B cell (primary cell): Measurements from ENCODE around the gene LRP1-AS. TPM values are rescaled to one million over a fixed set of nuclear protein-coding genes. Genes with fewer than 3 reads are reported as not detected.
A peak's percentile ranks its signal among the peaks of the same experiment; 100 is the strongest.

Experiments
- ATAC-seq: fragments of 200-7000 bp; cut with Tn5 transposase; one replicate; pipeline ENCODE4 v1.10.0; 2021; ENCODE audit warnings: low read depth, mild to moderate bottlenecking, moderate number of reproducible peaks, moderate library complexity
- CTCF ChIA-PET: fragments of 350-600 bp; sonication (Branson Sonifier 250); formaldehyde crosslinking; loops from one replicate; lab custom pipeline; 2021; ENCODE audit warnings: antibody characterized with exemption, inconsistent platforms; lab: Charles Lee
- POLR2A ChIA-PET: fragments of 350-600 bp; sonication (Branson Sonifier 250); formaldehyde crosslinking; loops from one replicate; lab custom pipeline; 2021; ENCODE audit warnings: antibody characterized with exemption; lab: Charles Lee
- DNase-seq: peaks from one replicate; pipeline ENCODE4 v3.0.0; 2013
- H2AFZ ChIP-seq: 2 replicates; pipeline ENCODE4 v1.6.1; 2012; ENCODE audit warnings: mild to moderate bottlenecking, low read depth, low read length; ENCODE audit not compliant: insufficient read depth, poor library complexity, severe bottlenecking
- H3K27ac ChIP-seq, 2 donors: 1 replicate in 1 of 2; 2 replicates in 1 of 2; pipeline ENCODE4 v1.5.1; 2012 to 2013; ENCODE audit warnings: low read length in 2 of 2, mild to moderate bottlenecking in 2 of 2, moderate library complexity in 1 of 2
- H3K27me3 ChIP-seq, 4 experiments: fragments of 200-600 bp in 1 of 4; sonication (generic) in 1 of 4; replicated peaks in 1 of 4; 1 replicate in 2 of 4; 2 replicates in 2 of 4; pipeline versions ENCODE4 v1.6.1 to v1.7.0; 2013 to 2016; ENCODE audit warnings: low read length in 3 of 4, mild to moderate bottlenecking in 2 of 4, mixed read lengths in 1 of 4, moderate library complexity in 1 of 4; ENCODE audit not compliant: insufficient read depth in 4 of 4, control insufficient read depth in 3 of 4; ENCODE audit errors: control extremely low read depth in 1 of 4
- H3K36me3 ChIP-seq, 2 experiments: replicated peaks in 1 of 2; 1 replicate in 1 of 2; 2 replicates in 1 of 2; pipeline versions ENCODE4 v1.6.1 to v1.7.1; 2013; ENCODE audit warnings: low read length in 1 of 2; ENCODE audit not compliant: insufficient read depth in 2 of 2, control insufficient read depth in 1 of 2; ENCODE audit errors: control extremely low read depth in 1 of 2, extremely low read depth in 1 of 2
- H3K4me1 ChIP-seq, 2 donors: fragments of 200-600 bp in 1 of 2; sonication (generic) in 1 of 2; 1 replicate in 1 of 2; 2 replicates in 1 of 2; pipeline versions ENCODE4 v1.5.1 to v1.6.1; 2013 to 2017; ENCODE audit warnings: low read length in 2 of 2; ENCODE audit not compliant: control insufficient read depth in 2 of 2, insufficient read depth in 2 of 2
- H3K4me2 ChIP-seq: replicated peaks from 2 replicates; pipeline ENCODE3; 2012; ENCODE audit warnings: mild to moderate bottlenecking, low read depth, low read length; ENCODE audit not compliant: poor library complexity, severe bottlenecking
- H3K4me3 ChIP-seq, 5 experiments: fragments of 200-600 bp in 1 of 5; sonication (generic) in 1 of 5; 1 replicate in 3 of 5; 2 replicates in 2 of 5; pipeline versions ENCODE4 v1.5.1 to v1.7.0; 2011 to 2016; ENCODE audit warnings: low read length in 4 of 5, mild to moderate bottlenecking in 4 of 5, low read depth in 2 of 5, control low read depth in 1 of 5, moderate library complexity in 1 of 5; ENCODE audit not compliant: insufficient read depth in 1 of 5; ENCODE audit errors: control extremely low read depth in 1 of 5, extremely low read depth in 1 of 5
- H3K79me2 ChIP-seq: fragments of 200-600 bp; sonication (generic); one replicate; pipeline ENCODE4 v1.6.0; 2016; ENCODE audit warnings: low read length; ENCODE audit not compliant: control insufficient read depth, insufficient read depth
- H3K9ac ChIP-seq: fragments of 200-600 bp; sonication (generic); 2 replicates; pipeline ENCODE4 v1.6.1; 2017; ENCODE audit warnings: mild to moderate bottlenecking, low read length, moderate library complexity
- H3K9me3 ChIP-seq, 3 donors: one replicate each; pipeline versions ENCODE4 v1.6.1 to v1.7.1; 2013; ENCODE audit warnings: low read length in 2 of 3; ENCODE audit not compliant: control insufficient read depth in 2 of 3, insufficient read depth in 1 of 3; ENCODE audit errors: control extremely low read depth in 1 of 3
- H4K20me1 ChIP-seq: 2 replicates; pipeline ENCODE4 v1.6.0; 2012; ENCODE audit warnings: mild to moderate bottlenecking, low read length; ENCODE audit not compliant: insufficient read depth, control insufficient read depth, poor library complexity, severe bottlenecking
- H3K27ac Mint-ChIP-seq: one replicate; pipeline ENCODE4 v1.8.0; 2021; ENCODE audit warnings: mixed read lengths
- H3K27me3 Mint-ChIP-seq: one replicate; pipeline ENCODE4 v1.8.0; 2021; ENCODE audit warnings: mixed read lengths
- H3K4me1 Mint-ChIP-seq: one replicate; pipeline ENCODE4 v1.8.0; 2021; ENCODE audit warnings: mixed read lengths
- H3K4me3 Mint-ChIP-seq: one replicate; pipeline ENCODE4 v1.8.0; 2021; ENCODE audit warnings: mixed read lengths
- H3K9me3 Mint-ChIP-seq: one replicate; pipeline ENCODE4 v1.8.0; 2022; ENCODE audit warnings: mixed read lengths; ENCODE audit not compliant: insufficient read depth
- CTCF ChIP-seq: fragments of 200-600 bp; IDR thresholded peaks from one replicate; pipeline ENCODE4 v1.8.0; 2022; ENCODE audit warnings: antibody characterized with exemption, mild to moderate bottlenecking
- EZH2 ChIP-seq: IDR thresholded peaks from 2 replicates; pipeline ENCODE4 v1.6.1; 2012; ENCODE audit warnings: borderline replicate concordance, low read depth, mild to moderate bottlenecking, moderate library complexity, low read length; ENCODE audit not compliant: insufficient read depth, poor library complexity, severe bottlenecking
- WGBS: methylation state at CpG from one replicate; pipeline ENCODE4 v1.1.5; 2013; ENCODE audit warnings: missing lambda C conversion rate; ENCODE audit not compliant: insufficient coverage; 5-methylcytosine and 5-hydroxymethylcytosine counted together
- intact Hi-C: fragments of 100-400 bp; cut with micrococcal nuclease; formaldehyde crosslinking; loops from one replicate; pipeline ENCODE4 v1.10.0; 2022
- polyA plus RNA-seq: library from polyadenylated mRNA; depleted of rRNA; stranded (reverse); fragments of >200 nt; gene quantifications from 2 replicates; pipeline ENCODE4 v1.2.3, GENCODE V29; 2012
- total RNA-seq, 2 donors: library from RNA; stranded (reverse); fragments of 120-200 nt in 1 of 2; gene quantifications; 1 replicate in 1 of 2; 2 replicates in 1 of 2; pipeline versions ENCODE4 v1.2.3 to v1.2.4, GENCODE V29; 2013 to 2022

Gene LRP1-AS
- total and polyA plus RNA-seq, 2 donors (not counting 1 experiment from before 2014, with no cell fraction given), result not detected

- Mint-ChIP-seq H3K27me3 (no peaks in the 10 kb centered on the region), H3K4me3 (no peak overlapping the region), H3K9me3 (no peaks in the 10 kb centered on the region), H3K4me1 (peaks cover 39% of the 10 kb centered on the region), H3K27ac (peak overlapping the region; percentile 50)
- DNase-seq, result no peak
- Histone ChIP-seq H3K36me3 (peaks cover 2 to 79% of the 10 kb centered on the region in 2 experiments), H3K4me2 (no peak overlapping the region), H2AFZ (no peak overlapping the region), H3K4me3 (no peak overlapping the region), H3K9me3 (no peaks in the 10 kb centered on the region), H3K79me2 (peaks cover 17% of the 10 kb centered on the region), H3K9ac (no peak overlapping the region), H3K27me3 (no peaks in the 10 kb centered on the region), H4K20me1 (peaks cover 52% of the 10 kb centered on the region), H3K27ac (peak overlapping the region in 1 of 2 donors; percentile 61), H3K4me1 (peaks cover 7 to 14% of the 10 kb centered on the region in 2 donors)
- ChIA-PET POLR2A (interaction anchor here (0.5 to 2.4 kb wide), 3 partner anchors 11 to 157 kb away, joined by 4 to 10 read pairs (median 10); partner anchors contain the start of genes NAB2 and STAT6), CTCF (interaction anchor here (2.1 to 18.5 kb wide), 4 partner anchors 6 to 25 kb away, joined by 10 to 406 read pairs (median 246); partner anchors contain the start of genes NAB2, NEMP1 and STAT6)
- ATAC-seq, result no peak
- intact Hi-C loops, result no loop called here
- 89% methylated on average over 7 of the region's 11 CpGs for WGBS
- TF ChIP-seq CTCF (no peak), EZH2 (no peak)
Measured at GRCh38 chr12:57099047-57099714, 48.2 kb downstream of the LRP1-AS start.

- ATAC-seq (no peak), DNase-seq (no peak)
- no CpG with 5 or more reads among the region's 1 CpG for WGBS
- no peak overlapping the region for H3K4me2 ChIP-seq
- POLR2A ChIA-PET, result interaction anchor here (1.1 to 2.4 kb wide), 3 partner anchors 10 to 27 kb away, joined by 4 to 10 read pairs (median 10); partner anchors contain the start of genes NAB2 and STAT6
- CTCF ChIA-PET, result interaction anchor here (1.0 to 18.5 kb wide), 4 partner anchors 8 to 25 kb away, joined by 3 to 406 read pairs (median 128); partner anchors contain the start of genes NAB2, NEMP1 and STAT6
- TF ChIP-seq CTCF (no peak), EZH2 (no peak)
- H3K79me2 ChIP-seq, result peaks cover 17% of the 10 kb centered on the region
- Mint-ChIP-seq H3K27ac (no peak overlapping the region), H3K9me3 (no peaks in the 10 kb centered on the region), H3K27me3 (no peaks in the 10 kb centered on the region), H3K4me3 (no peak overlapping the region), H3K4me1 (peaks cover 41% of the 10 kb centered on the region)
- peaks cover 2 to 74% of the 10 kb centered on the region in 2 experiments for H3K36me3 ChIP-seq
- H3K4me3 ChIP-seq, result no peak overlapping the region
- H3K27ac ChIP-seq, result peak overlapping the region in 1 of 2 donors; percentile 61
- H3K9me3 ChIP-seq, result no peaks in the 10 kb centered on the region
- H3K27me3 ChIP-seq, result no peaks in the 10 kb centered on the region
- no peak overlapping the region for H3K9ac ChIP-seq
- peaks cover 50% of the 10 kb centered on the region for H4K20me1 ChIP-seq
- H2AFZ ChIP-seq, result no peak overlapping the region
- intact Hi-C loops, result no loop called here
- H3K4me1 ChIP-seq, result peaks cover 14 to 20% of the 10 kb centered on the region in 2 donors
Measured at GRCh38 chr12:57098546-57098945, 48.9 kb downstream of the LRP1-AS start.
